ENCODE results near the gene LZIC. TPM values are rescaled to one million over a fixed set of nuclear protein-coding genes. Genes with fewer than 3 reads are reported as not detected.

LZIC gene
- total RNA-seq, 1 donor from 2014 or later, result 38.0 TPM

DNA sequence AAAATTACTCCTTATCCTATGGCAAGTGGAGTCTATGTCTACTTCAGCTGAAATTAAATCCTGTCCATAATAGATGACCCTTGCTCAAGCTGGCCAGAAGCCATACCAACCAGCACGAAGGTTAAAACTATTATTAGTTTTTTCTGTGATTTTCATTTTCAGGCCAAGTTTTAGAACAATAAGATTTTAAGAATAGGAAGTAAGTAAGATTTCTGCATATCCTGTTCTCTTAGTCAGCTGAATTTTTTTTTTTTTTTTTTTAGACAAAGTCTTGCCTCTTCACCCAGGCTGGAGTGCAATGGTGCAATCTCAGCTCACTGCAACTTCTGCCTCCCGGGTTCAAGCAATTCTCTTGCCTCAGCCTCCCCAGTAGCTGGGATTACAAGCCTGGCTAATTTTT is 47.8 kb upstream of the LZIC start:
- H3K4me1 Mint-ChIP-seq (ENCODE audit: low read depth, unreplicated experiment), result no peaks in the 10 kb centered on the region
- Histone ChIP-seq H4K20me1 (ENCODE audit: insufficient read depth, low read length) (no peaks in the 10 kb centered on the region), H3K27me3 (ENCODE audit: insufficient read depth, low read length) (peaks cover 2% of the 10 kb centered on the region), H3K4me1 (ENCODE audit: insufficient read depth, low read length) (no peaks in the 10 kb centered on the region), H3K9ac (ENCODE audit: low read length) (no peak overlapping the region), H3K9me3 (ENCODE audit: insufficient read depth, low read depth, low read length) (no peaks in the 10 kb centered on the region), H3K36me3 (ENCODE audit: insufficient read depth, low read length) (no peaks in the 10 kb centered on the region), H3K4me3 (ENCODE audit: insufficient read depth, low read depth, low read length) (no peak overlapping the region), H3K79me2 (ENCODE audit: insufficient read depth, low read length) (no peaks in the 10 kb centered on the region), H3K27ac (ENCODE audit: low read depth, low read length) (no peak overlapping the region), H3K4me2 (ENCODE audit: low read length) (no peak overlapping the region), H2AFZ (ENCODE audit: low read depth, low read length) (no peak overlapping the region)
- FAIRE-seq (no peak), DNase-seq (ENCODE audit: low read depth) (no peak)
- H3K4me3 Mint-ChIP-seq (ENCODE audit: unreplicated experiment), result no peak overlapping the region
- no peak overlapping the region for H3K27ac Mint-ChIP-seq (ENCODE audit: unreplicated experiment)
- no peak for TF ChIP-seq EZH2 (IDR thresholded peaks at IDR 0.05; ENCODE audit: insufficient read depth, low read length)
- TF ChIP-seq, protein P1, sequence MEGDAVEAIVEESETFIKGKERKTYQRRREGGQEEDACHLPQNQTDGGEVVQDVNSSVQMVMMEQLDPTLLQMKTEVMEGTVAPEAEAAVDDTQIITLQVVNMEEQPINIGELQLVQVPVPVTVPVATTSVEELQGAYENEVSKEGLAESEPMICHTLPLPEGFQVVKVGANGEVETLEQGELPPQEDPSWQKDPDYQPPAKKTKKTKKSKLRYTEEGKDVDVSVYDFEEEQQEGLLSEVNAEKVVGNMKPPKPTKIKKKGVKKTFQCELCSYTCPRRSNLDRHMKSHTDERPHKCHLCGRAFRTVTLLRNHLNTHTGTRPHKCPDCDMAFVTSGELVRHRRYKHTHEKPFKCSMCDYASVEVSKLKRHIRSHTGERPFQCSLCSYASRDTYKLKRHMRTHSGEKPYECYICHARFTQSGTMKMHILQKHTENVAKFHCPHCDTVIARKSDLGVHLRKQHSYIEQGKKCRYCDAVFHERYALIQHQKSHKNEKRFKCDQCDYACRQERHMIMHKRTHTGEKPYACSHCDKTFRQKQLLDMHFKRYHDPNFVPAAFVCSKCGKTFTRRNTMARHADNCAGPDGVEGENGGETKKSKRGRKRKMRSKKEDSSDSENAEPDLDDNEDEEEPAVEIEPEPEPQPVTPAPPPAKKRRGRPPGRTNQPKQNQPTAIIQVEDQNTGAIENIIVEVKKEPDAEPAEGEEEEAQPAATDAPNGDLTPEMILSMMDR (IDR thresholded peaks at IDR 0.05; ENCODE audit: insufficient read depth, low read depth, low read length), result no peak
- H3K9me3 Mint-ChIP-seq (ENCODE audit: unreplicated experiment), result no peaks in the 10 kb centered on the region
- H3K36me3 Mint-ChIP-seq (ENCODE audit: low read depth, unreplicated experiment), result peaks cover 3% of the 10 kb centered on the region
- H3K27me3 Mint-ChIP-seq (ENCODE audit: low read depth, unreplicated experiment), result peaks cover 8% of the 10 kb centered on the region

GRCh38 chr1:9989773-9990172 is 46.6 kb upstream of the LZIC start:
- TF ChIP-seq, protein P1 (IDR thresholded peaks at IDR 0.05; ENCODE audit: insufficient read depth, low read depth, low read length), result no peak
- TF ChIP-seq EZH2 (IDR thresholded peaks at IDR 0.05; ENCODE audit: insufficient read depth, low read length), result no peak
- Histone ChIP-seq H3K4me1 (ENCODE audit: insufficient read depth, low read length) (no peaks in the 10 kb centered on the region), H3K27me3 (ENCODE audit: insufficient read depth, low read length) (peaks cover 2% of the 10 kb centered on the region), H3K4me2 (ENCODE audit: low read length) (no peak overlapping the region), H3K4me3 (ENCODE audit: insufficient read depth, low read depth, low read length) (no peak overlapping the region), H4K20me1 (ENCODE audit: insufficient read depth, low read length) (no peaks in the 10 kb centered on the region), H3K9ac (ENCODE audit: low read length) (no peak overlapping the region), H3K79me2 (ENCODE audit: insufficient read depth, low read length) (no peaks in the 10 kb centered on the region), H3K27ac (ENCODE audit: low read depth, low read length) (no peak overlapping the region), H2AFZ (ENCODE audit: low read depth, low read length) (no peak overlapping the region), H3K9me3 (ENCODE audit: insufficient read depth, low read depth, low read length) (no peaks in the 10 kb centered on the region), H3K36me3 (ENCODE audit: insufficient read depth, low read length) (no peaks in the 10 kb centered on the region)
- Mint-ChIP-seq H3K9me3 (ENCODE audit: unreplicated experiment) (no peaks in the 10 kb centered on the region), H3K36me3 (ENCODE audit: low read depth, unreplicated experiment) (peaks cover 3% of the 10 kb centered on the region), H3K4me1 (ENCODE audit: low read depth, unreplicated experiment) (no peaks in the 10 kb centered on the region), H3K27ac (ENCODE audit: unreplicated experiment) (no peak overlapping the region), H3K27me3 (ENCODE audit: low read depth, unreplicated experiment) (peaks cover 8% of the 10 kb centered on the region), H3K4me3 (ENCODE audit: unreplicated experiment) (no peak overlapping the region)
- FAIRE-seq, result no peak
- no peak for DNase-seq (ENCODE audit: low read depth)

GRCh38 chr1:9985001-9985400 is 41.8 kb upstream of the LZIC start:
- Mint-ChIP-seq H3K27me3 (ENCODE audit: low read depth, unreplicated experiment) (no peaks in the 10 kb centered on the region), H3K4me1 (ENCODE audit: low read depth, unreplicated experiment) (no peaks in the 10 kb centered on the region), H3K27ac (ENCODE audit: unreplicated experiment) (no peak overlapping the region), H3K4me3 (ENCODE audit: unreplicated experiment) (no peak overlapping the region), H3K36me3 (ENCODE audit: low read depth, unreplicated experiment) (peaks cover 19% of the 10 kb centered on the region), H3K9me3 (ENCODE audit: unreplicated experiment) (no peaks in the 10 kb centered on the region)
- Histone ChIP-seq H3K4me1 (ENCODE audit: insufficient read depth, low read length) (no peaks in the 10 kb centered on the region), H4K20me1 (ENCODE audit: insufficient read depth, low read length) (no peaks in the 10 kb centered on the region), H3K79me2 (ENCODE audit: insufficient read depth, low read length) (no peaks in the 10 kb centered on the region), H3K27ac (ENCODE audit: low read depth, low read length) (no peak overlapping the region), H3K4me3 (ENCODE audit: insufficient read depth, low read depth, low read length) (no peak overlapping the region), H2AFZ (ENCODE audit: low read depth, low read length) (no peak overlapping the region), H3K27me3 (ENCODE audit: insufficient read depth, low read length) (no peaks in the 10 kb centered on the region), H3K9ac (ENCODE audit: low read length) (no peak overlapping the region), H3K4me2 (ENCODE audit: low read length) (no peak overlapping the region), H3K9me3 (ENCODE audit: insufficient read depth, low read depth, low read length) (no peaks in the 10 kb centered on the region), H3K36me3 (ENCODE audit: insufficient read depth, low read length) (peaks cover 6% of the 10 kb centered on the region)
- DNase-seq (ENCODE audit: low read depth) (no peak), FAIRE-seq (no peak)
- TF ChIP-seq, protein P1 (IDR thresholded peaks at IDR 0.05; ENCODE audit: insufficient read depth, low read depth, low read length), result no peak
- TF ChIP-seq EZH2 (IDR thresholded peaks at IDR 0.05; ENCODE audit: insufficient read depth, low read length), result no peak
